Measurements from ENCODE around the gene BANF1.

BANF1 gene

GRCh38 chr11:65961267-65962140 lies 40.8 kb upstream of the BANF1 start, which contains the start of gene SART1:
TSS of gene SART1 (plus strand) at chr11:65961734. CDS start at chr11:65961781, 47 bp downstream.
- POLR2A ChIA-PET, result no interaction called here
- TF ChIP-seq, protein P1, sequence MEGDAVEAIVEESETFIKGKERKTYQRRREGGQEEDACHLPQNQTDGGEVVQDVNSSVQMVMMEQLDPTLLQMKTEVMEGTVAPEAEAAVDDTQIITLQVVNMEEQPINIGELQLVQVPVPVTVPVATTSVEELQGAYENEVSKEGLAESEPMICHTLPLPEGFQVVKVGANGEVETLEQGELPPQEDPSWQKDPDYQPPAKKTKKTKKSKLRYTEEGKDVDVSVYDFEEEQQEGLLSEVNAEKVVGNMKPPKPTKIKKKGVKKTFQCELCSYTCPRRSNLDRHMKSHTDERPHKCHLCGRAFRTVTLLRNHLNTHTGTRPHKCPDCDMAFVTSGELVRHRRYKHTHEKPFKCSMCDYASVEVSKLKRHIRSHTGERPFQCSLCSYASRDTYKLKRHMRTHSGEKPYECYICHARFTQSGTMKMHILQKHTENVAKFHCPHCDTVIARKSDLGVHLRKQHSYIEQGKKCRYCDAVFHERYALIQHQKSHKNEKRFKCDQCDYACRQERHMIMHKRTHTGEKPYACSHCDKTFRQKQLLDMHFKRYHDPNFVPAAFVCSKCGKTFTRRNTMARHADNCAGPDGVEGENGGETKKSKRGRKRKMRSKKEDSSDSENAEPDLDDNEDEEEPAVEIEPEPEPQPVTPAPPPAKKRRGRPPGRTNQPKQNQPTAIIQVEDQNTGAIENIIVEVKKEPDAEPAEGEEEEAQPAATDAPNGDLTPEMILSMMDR (IDR thresholded peaks at IDR 0.05; ENCODE audit: control extremely low read depth, extremely low read depth, low read depth, missing control alignments), result no peak
- CTCF ChIA-PET, result interaction anchor here (0.8 to 2.7 kb wide), 4 partner anchors 24 to 102 kb away, joined by 4 to 13 read pairs (median 5); partner anchors contain the start of gene FIBP
- peak; percentile 100 for DNase-seq (ENCODE audit: extremely low spot score)

DNA sequence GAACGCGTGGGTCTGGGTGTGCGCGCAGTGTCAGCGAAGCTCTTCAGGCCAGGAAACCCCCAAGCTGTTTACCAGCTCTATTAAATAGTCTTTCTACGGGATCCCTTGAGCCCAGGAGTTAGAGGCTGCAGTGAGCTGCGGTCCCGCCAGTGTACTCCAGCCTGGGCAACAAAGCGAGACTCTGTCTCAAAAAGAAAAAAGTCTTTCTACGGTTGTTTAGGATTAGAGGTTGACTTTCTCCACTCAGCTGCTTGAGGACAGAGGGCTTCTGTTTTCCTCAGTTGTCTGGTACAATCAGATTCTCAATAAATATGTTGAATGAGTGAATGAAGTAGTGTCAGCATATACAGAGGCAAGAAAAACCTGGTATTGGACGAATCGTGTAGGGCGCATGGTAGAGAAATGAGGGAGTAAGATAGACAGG lies 40.1 kb upstream of the BANF1 start:
- ChIA-PET CTCF (interaction anchor here (0.8 to 2.7 kb wide), 3 partner anchors 73 to 103 kb away, joined by 4 to 13 read pairs (median 6); partner anchors contain the start of gene FIBP), POLR2A (no interaction called here)

DNA sequence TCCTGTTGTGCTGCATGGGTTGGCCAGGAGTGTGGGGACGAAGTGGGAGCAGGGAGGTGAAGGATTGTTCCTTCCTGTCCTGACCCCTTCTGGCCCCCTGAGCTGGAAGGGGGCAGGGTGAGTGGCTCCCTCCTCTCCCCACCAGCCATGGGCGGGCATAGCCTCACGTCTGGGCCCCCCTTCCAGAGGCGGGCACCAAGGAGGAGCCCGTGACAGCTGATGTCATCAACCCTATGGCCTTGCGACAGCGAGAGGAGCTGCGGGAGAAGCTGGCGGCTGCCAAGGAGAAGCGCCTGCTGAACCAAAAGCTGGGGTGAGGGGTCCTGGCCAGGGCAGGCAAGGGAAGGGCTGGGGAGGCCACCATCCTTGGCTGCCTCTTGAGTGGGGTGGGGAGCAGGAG lies 37.4 kb upstream of the BANF1 start:
- ChIA-PET CTCF (interaction anchor here (0.8 kb wide), 1 partner anchor 76 kb away, joined by 3 read pairs; the partner anchor contains the start of gene FIBP), POLR2A (no interaction called here)
- DNase-seq (ENCODE audit: extremely low spot score), result no peak
- TF ChIP-seq, protein P1 (IDR thresholded peaks at IDR 0.05; ENCODE audit: control extremely low read depth, extremely low read depth, low read depth, missing control alignments), result no peak

More for the DNA sequence above, 40.1 kb upstream of the BANF1 start:
- TF ChIP-seq, protein P1 (IDR thresholded peaks at IDR 0.05; ENCODE audit: control extremely low read depth, extremely low read depth, low read depth, missing control alignments), result no peak
- DNase-seq (ENCODE audit: extremely low spot score), result no peak

GRCh38 chr11:65965986-65966762 lies 36.1 kb upstream of the BANF1 start:
- ChIA-PET POLR2A (no interaction called here), CTCF (interaction anchor here (1.1 to 1.4 kb wide), 2 partner anchors 82 to 106 kb away, joined by 3 to 4 read pairs; partner anchors contain the start of gene MUS81)
- TF ChIP-seq, protein P1 (IDR thresholded peaks at IDR 0.05; ENCODE audit: control extremely low read depth, extremely low read depth, low read depth, missing control alignments), result no peak
- no peak for DNase-seq (ENCODE audit: extremely low spot score)

- TF ChIP-seq, protein P1 (IDR thresholded peaks at IDR 0.05; ENCODE audit: control extremely low read depth, extremely low read depth, low read depth, missing control alignments), result no peak
- DNase-seq (ENCODE audit: extremely low spot score), result no peak
- CTCF ChIA-PET, result interaction anchor here (1.1 kb wide), 1 partner anchor 107 kb away, joined by 3 read pairs; the partner anchor contains the start of gene MUS81
- POLR2A ChIA-PET, result interaction anchor here (0.7 kb wide), 1 partner anchor 71 kb away, joined by 3 read pairs; no protein-coding TSS in a partner anchor
Observed at GRCh38 chr11:65967329-65967934, 34.9 kb upstream of the BANF1 start.
